Measurements from ENCODE around the gene SMPDL3B.
"Not testable (repeated sequence)": the region's sequence is repeated elsewhere in the genome, so short reads cannot be mapped to it uniquely, and the experiment has no call there.

Gene SMPDL3B

GRCh38 chr1:28002600-28002999 lies 67.8 kb downstream of the SMPDL3B start:
- no peak for DNase-seq (ENCODE audit: extremely low read depth, low read depth)
- no peak for TF ChIP-seq CTCF (IDR thresholded peaks at IDR 0.05; ENCODE audit: low read depth, low read length)

GRCh38 chr1:28003117-28003516 lies 68.3 kb downstream of the SMPDL3B start:
- not testable (repeated sequence) for DNase-seq (ENCODE audit: extremely low read depth, low read depth)

Measured in AG09319 (cell line).